Activated T-helper 1 cell treated with anti-CD3 and anti-CD28 coated beads, Interleukin-2, amount 50 U/mL, for 16 hours (primary cell): ENCODE results near the gene CEPT1.
A peak's percentile ranks its signal among the peaks of the same experiment; 100 is the strongest.
"Not testable (repeated sequence)": the region's sequence is repeated elsewhere in the genome, so short reads cannot be mapped to it uniquely, and the experiment has no call there.

Experiments used
- DNase-seq, 2 donors: peaks; one replicate each; pipeline ENCODE4 v3.0.0-alpha.2; 2020; ENCODE audit warnings: low read depth in 1 of 2, low spot score in 1 of 2

CEPT1 gene

GRCh38 chr1:111208921-111209320, 68.9 kb downstream of the CEPT1 start:
- DNase-seq = no peak

GRCh38 chr1:111209622-111210021, 69.6 kb downstream of the CEPT1 start:
- no peak for DNase-seq

GRCh38 chr1:111211921-111212320, 71.9 kb downstream of the CEPT1 start:
- DNase-seq = no peak

- no peak for DNase-seq
Observed at GRCh38 chr1:111212634-111213335, 72.8 kb downstream of the CEPT1 start.

GRCh38 chr1:111213412-111213811, 73.4 kb downstream of the CEPT1 start:
- DNase-seq = no peak

- DNase-seq = no peak
Observed at GRCh38 chr1:111214074-111214801, 74.2 kb downstream of the CEPT1 start.

GRCh38 chr1:111214884-111215283, 74.9 kb downstream of the CEPT1 start:
- no peak for DNase-seq

- not testable (repeated sequence) for DNase-seq
Observed at GRCh38 chr1:111215285-111215684, 75.3 kb downstream of the CEPT1 start.

GRCh38 chr1:111216751-111217150, 76.7 kb downstream of the CEPT1 start:
- DNase-seq = no peak

- DNase-seq = no peak
Observed at GRCh38 chr1:111217183-111217910, 77.3 kb downstream of the CEPT1 start.

- no peak for DNase-seq
Observed at GRCh38 chr1:111218701-111219556, 78.9 kb downstream of the CEPT1 start.

- no peak for DNase-seq
Observed at GRCh38 chr1:111219557-111220286, 79.7 kb downstream of the CEPT1 start.

GRCh38 chr1:111220302-111220890, 80.4 kb downstream of the CEPT1 start:
- DNase-seq = no peak

GRCh38 chr1:111221276-111221632, 81.2 kb downstream of the CEPT1 start:
- DNase-seq = no peak

- no peak for DNase-seq
Observed at GRCh38 chr1:111221633-111222291, 81.7 kb downstream of the CEPT1 start.

GRCh38 chr1:111222308-111223125, 82.5 kb downstream of the CEPT1 start:
- DNase-seq = peak; percentile 52 to 68

- DNase-seq = no peak
Observed at GRCh38 chr1:111223126-111223685, 83.2 kb downstream of the CEPT1 start.

- no peak for DNase-seq
Observed at GRCh38 chr1:111225091-111225490, 85.1 kb downstream of the CEPT1 start.
